Effector memory CD4-positive, alpha-beta T cell (primary cell): ENCODE measurements around the gene TBL1X.

ENCODE experiments used
- DNase-seq, 3 donors: peaks; one replicate each; pipeline ENCODE4 v3.0.0-alpha.2; 2020
- H3K27ac ChIP-seq: 2 replicates; pipeline ENCODE4 v1.7.0; 2013; ENCODE audit warnings: mild to moderate bottlenecking, low read length, moderate library complexity; ENCODE audit not compliant: insufficient read depth, poor library complexity, severe bottlenecking
- H3K27me3 ChIP-seq: replicated peaks from 2 replicates; pipeline ENCODE4 v1.7.0; 2013; ENCODE audit warnings: mild to moderate bottlenecking, low read length; ENCODE audit not compliant: insufficient read depth, control insufficient read depth, poor library complexity, severe bottlenecking
- H3K36me3 ChIP-seq: 2 replicates; pipeline ENCODE4 v1.7.0; 2013; ENCODE audit warnings: mild to moderate bottlenecking, low read length, moderate library complexity; ENCODE audit not compliant: control insufficient read depth, insufficient read depth
- H3K4me1 ChIP-seq: 2 replicates; pipeline ENCODE4 v1.7.0; 2013; ENCODE audit warnings: low read length, mild to moderate bottlenecking; ENCODE audit not compliant: control insufficient read depth, insufficient read depth, poor library complexity, severe bottlenecking
- H3K4me3 ChIP-seq: 2 replicates; pipeline ENCODE4 v1.7.0; 2013; ENCODE audit warnings: low read length, low read depth, mild to moderate bottlenecking; ENCODE audit not compliant: insufficient read depth, poor library complexity, severe bottlenecking
- H3K9me3 ChIP-seq: 2 replicates; pipeline ENCODE4 v1.7.0; 2013; ENCODE audit warnings: mild to moderate bottlenecking, low read length, moderate library complexity; ENCODE audit not compliant: control insufficient read depth

Gene TBL1X

GRCh38 chrX:9610771-9611392, 146.0 kb downstream of the TBL1X start:
- no peaks in the 10 kb centered on the region for H3K27me3 ChIP-seq
- DNase-seq = no peak
- no peak overlapping the region for H3K27ac ChIP-seq
- no peaks in the 10 kb centered on the region for H3K9me3 ChIP-seq
- no peak overlapping the region for H3K4me3 ChIP-seq
- no peaks in the 10 kb centered on the region for H3K4me1 ChIP-seq
- H3K36me3 ChIP-seq = no peaks in the 10 kb centered on the region

GRCh38 chrX:9611436-9612145, 146.7 kb downstream of the TBL1X start:
- no peak for DNase-seq
- Histone ChIP-seq H3K4me1 (no peaks in the 10 kb centered on the region), H3K27me3 (no peaks in the 10 kb centered on the region), H3K9me3 (no peaks in the 10 kb centered on the region), H3K27ac (no peak overlapping the region), H3K4me3 (no peak overlapping the region), H3K36me3 (no peaks in the 10 kb centered on the region)

- Histone ChIP-seq H3K27me3 (no peaks in the 10 kb centered on the region), H3K36me3 (no peaks in the 10 kb centered on the region), H3K4me1 (no peaks in the 10 kb centered on the region), H3K9me3 (no peaks in the 10 kb centered on the region), H3K4me3 (no peak overlapping the region), H3K27ac (no peak overlapping the region)
- DNase-seq = no peak
These were observed 147.3 kb downstream of the TBL1X start for GRCh38 chrX:9612146-9612505.

- H3K4me3 ChIP-seq = no peak overlapping the region
- H3K4me1 ChIP-seq = no peaks in the 10 kb centered on the region
- DNase-seq = no peak
- no peaks in the 10 kb centered on the region for H3K27me3 ChIP-seq
- no peaks in the 10 kb centered on the region for H3K36me3 ChIP-seq
- no peak overlapping the region for H3K27ac ChIP-seq
- no peaks in the 10 kb centered on the region for H3K9me3 ChIP-seq
These were observed 149.2 kb downstream of the TBL1X start for GRCh38 chrX:9614016-9614415.

DNA sequence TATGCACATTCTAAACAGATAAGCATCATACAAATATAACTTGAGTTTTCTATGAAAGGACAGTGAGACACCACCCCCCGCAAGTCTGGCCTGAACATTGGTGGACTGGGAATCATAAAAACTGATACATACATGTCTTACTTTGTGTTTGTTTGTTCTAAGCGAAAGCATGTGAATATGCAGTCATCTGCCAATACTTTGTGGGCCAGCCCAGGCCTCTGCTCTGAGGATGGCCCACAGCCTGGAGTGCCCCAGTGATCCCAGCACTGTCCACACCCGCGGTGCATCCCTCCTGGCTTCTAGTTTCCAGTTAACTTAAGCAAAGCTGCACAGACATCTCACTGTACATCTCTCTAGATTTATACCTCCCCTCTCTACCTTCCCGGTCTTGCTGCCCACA, 154.3 kb downstream of the TBL1X start:
- Histone ChIP-seq H3K4me1 (no peaks in the 10 kb centered on the region), H3K36me3 (no peaks in the 10 kb centered on the region), H3K4me3 (no peak overlapping the region), H3K27ac (no peak overlapping the region), H3K27me3 (no peaks in the 10 kb centered on the region), H3K9me3 (no peaks in the 10 kb centered on the region)
- DNase-seq = no peak

- no peaks in the 10 kb centered on the region for H3K36me3 ChIP-seq
- no peak for DNase-seq
- H3K27me3 ChIP-seq = no peaks in the 10 kb centered on the region
These were observed 154.7 kb downstream of the TBL1X start for GRCh38 chrX:9619581-9619980.

GRCh38 chrX:9622128-9622527, 157.3 kb downstream of the TBL1X start:
- no peak for DNase-seq
- H3K4me1 ChIP-seq = no peaks in the 10 kb centered on the region
- no peak overlapping the region for H3K27ac ChIP-seq
- H3K9me3 ChIP-seq = no peaks in the 10 kb centered on the region
- no peaks in the 10 kb centered on the region for H3K27me3 ChIP-seq
- H3K4me3 ChIP-seq = no peak overlapping the region
- H3K36me3 ChIP-seq = no peaks in the 10 kb centered on the region

More at GRCh38 chrX:9619581-9619980, 154.7 kb downstream of the TBL1X start:
- Histone ChIP-seq H3K27ac (no peak overlapping the region), H3K4me3 (no peak overlapping the region), H3K4me1 (no peaks in the 10 kb centered on the region), H3K9me3 (no peaks in the 10 kb centered on the region)

GRCh38 chrX:9626379-9626778, 161.5 kb downstream of the TBL1X start:
- no peak overlapping the region for H3K4me3 ChIP-seq
- H3K4me1 ChIP-seq = no peaks in the 10 kb centered on the region
- no peaks in the 10 kb centered on the region for H3K9me3 ChIP-seq
- no peaks in the 10 kb centered on the region for H3K36me3 ChIP-seq
- DNase-seq = no peak
- no peak overlapping the region for H3K27ac ChIP-seq
- H3K27me3 ChIP-seq = no peaks in the 10 kb centered on the region

DNA sequence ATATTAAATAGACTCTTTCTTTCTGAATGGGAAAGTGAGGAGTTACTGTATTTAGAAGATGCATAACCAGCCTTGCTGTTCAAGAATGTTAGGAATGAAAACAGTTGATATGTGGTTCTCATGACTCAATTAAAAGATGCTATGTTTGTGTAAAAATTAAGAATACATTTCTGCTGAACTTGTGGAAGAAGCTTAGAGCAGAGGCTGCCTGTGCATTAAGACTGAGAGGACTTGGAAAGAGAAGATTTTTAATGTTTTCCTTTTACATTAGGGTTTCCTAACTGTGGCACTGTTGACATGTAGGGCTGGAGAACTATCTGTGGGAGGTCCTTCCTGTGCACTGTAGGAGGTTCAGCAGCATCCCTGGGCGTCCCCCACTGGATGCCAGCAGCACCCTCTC, 163.1 kb downstream of the TBL1X start:
- Histone ChIP-seq H3K36me3 (no peaks in the 10 kb centered on the region), H3K27ac (no peak overlapping the region), H3K27me3 (no peaks in the 10 kb centered on the region), H3K4me1 (no peaks in the 10 kb centered on the region), H3K9me3 (no peaks in the 10 kb centered on the region), H3K4me3 (no peak overlapping the region)
- no peak for DNase-seq

DNA sequence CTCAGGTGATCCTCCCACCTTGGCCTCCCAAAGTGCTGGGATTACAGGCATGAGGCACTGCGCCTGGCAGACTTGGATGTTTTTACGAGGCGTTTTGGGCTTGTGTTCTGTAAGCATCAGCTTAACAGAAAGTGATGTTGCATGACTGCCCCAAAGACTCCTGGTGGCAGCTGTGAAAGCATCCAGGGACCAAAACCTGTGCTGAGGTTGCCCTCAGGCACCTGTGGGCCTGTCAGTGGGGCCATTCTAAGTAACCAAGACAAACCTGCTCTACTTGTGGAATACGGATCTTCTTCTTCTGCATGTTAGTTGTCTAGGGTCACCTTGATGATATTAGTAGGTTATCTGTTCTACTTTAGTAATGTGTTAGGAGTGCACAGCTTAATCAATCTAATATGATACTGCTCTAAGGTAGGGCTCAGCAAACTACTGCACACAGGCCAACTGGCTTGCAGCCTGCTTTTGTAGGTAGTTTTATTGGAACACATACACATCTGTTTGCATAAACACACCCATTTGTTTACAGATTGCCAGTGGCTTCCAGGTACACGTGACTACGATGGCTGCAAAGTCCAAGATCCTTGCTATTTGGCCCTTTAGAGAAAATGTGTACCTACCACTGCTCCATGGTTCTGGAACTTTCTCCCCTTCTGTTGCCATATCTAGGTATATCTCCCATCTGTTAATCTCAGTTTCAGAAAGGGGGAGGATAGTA, 164.1 kb downstream of the TBL1X start:
- H3K9me3 ChIP-seq = no peaks in the 10 kb centered on the region
- H3K27me3 ChIP-seq = no peaks in the 10 kb centered on the region
- H3K27ac ChIP-seq = no peak overlapping the region
- no peak for DNase-seq
- no peaks in the 10 kb centered on the region for H3K36me3 ChIP-seq
- H3K4me1 ChIP-seq = no peaks in the 10 kb centered on the region
- no peak overlapping the region for H3K4me3 ChIP-seq
